COLO829 (cell line): ENCODE results near the gene ENO3.

Experiments
- DNase-seq: peaks from one replicate; pipeline ENCODE4 v3.0.0; 2012; ENCODE audit warnings: low spot score

The ENO3 gene

DNA sequence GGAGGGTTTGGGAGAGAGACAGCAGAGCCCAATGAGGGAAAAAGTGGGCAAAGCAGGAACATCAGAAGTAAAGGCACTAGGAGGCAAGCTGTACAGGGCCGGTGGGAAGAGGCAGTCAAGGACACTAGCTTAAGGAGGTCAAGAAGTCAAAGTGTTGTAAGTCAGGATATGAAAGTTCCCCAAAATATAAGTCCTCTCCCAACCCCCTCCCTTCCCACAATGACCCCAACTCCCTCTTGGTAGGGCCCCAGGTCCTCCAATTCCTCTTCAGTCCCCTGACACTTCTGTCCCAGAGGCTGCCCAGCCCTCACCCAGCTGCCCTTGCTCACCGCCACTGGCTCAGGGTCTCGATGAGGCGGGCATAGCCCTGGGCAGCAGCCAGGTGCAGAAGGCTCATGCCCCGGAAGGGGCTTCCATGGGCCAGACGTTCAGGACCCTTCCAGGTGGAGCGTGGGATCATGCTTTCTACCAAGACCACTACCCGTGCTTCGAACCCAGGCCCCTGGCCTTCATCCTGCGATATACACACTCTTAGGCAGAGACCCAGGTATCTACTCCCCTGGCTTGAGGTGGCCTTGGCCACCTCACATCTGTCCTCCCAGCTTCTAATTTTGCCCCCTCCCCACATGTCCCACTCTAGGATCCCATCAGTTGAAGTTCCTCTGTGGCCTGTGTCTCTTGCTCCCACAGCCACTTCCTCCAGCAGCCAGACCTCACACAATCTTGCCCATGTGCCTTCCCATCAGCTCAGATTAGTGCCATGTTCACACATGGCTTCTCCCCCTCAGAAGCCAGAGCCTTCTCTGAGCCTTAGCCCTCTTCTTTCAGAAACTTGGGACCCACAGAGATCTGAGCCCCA is 22.6 kb downstream of the ENO3 start:
- DNase-seq = no peak

DNA sequence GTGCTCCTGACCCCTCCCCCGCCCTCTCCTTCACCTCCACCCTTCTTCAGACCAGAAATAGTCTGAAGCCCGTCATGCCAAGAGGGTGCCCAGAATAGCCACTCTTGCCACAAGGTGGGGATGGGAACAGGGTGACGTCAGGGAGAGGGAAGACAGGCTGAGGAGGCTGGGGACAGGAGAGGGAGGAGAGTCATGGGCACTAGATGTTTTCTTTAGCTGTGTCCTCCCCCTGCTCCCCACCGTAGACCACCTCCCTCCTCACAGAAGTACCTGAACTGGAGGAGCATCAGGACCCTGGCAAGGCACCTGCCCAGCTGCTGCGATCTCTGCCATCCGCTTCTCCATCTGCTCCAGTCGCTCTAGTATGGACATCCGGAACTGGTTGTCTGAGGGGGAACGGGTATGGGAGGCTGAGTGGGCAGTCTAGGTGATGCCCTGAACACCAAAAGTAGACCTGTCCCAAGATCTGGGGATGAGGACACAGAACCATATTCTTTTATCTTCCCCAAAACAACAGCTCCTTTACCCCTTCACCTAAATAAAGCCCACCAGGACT is 23.3 kb downstream of the ENO3 start:
- no peak for DNase-seq

DNA sequence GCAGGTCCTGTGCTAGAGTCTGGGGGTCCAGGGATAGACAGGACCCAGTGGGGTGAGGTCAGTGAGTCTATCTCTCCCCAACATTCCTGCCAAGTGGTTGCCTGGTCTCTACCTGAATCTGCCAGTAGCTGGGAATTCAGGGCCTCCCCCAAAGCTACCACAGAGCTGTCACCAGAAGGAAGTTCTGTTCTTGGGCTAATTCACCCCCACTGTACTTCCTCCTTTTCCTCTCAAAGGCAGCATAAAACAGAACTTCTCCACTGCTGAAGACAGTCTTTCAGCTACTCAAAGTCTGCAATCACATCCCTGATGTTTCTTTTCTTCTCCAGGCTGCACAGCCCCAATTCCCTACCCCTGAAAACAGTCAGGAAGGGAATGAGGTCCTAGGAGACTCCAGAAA is 27.8 kb downstream of the ENO3 start:
- no peak for DNase-seq

DNA sequence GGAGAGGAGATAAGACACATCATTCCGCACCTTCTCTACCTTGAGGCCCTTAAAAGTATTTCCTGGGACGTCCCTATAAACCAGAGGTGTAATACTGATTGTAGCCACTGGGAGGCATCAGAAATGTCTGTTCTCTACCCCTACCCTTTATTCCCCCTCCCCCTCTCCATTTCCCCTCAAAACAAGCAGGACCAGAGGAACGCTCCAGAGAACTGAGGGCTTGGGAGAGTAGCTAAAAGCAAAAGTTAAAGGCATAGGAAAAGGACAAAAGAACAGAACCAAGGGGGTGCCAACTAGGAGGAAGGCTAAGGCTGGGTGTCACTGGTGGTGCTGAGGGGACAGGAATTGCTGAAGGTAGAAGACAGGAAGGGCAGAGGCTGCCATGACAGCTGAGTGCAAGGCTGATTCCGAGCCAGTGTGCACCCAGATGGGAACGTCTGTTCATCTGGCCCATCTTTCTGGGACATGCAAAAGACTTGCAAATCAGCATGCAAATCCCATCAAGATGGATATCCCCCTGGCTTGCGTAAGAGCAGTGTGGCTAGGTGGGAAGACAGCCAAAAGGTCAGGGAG is 29.8 kb downstream of the ENO3 start:
- DNase-seq = peak; percentile 56

DNA sequence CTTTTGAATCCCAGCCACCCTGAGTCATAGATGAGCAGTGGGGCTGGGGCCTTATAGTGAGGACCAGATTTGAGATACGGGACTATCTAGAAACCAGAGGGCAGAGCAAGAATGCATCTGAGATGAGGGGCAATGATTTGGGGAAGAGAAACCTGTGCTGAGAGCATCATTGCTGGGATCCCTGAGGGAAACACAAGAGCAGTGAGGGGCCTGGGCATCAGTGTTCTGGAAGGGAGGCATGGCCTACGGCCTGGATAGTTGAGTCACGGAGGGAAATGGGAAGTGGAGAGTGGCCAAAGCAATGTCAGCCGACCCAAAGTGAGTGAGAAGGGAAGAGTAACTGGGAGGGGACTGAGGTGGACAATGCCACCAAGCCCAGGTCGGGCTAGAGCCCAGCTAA is 31.4 kb downstream of the ENO3 start:
- DNase-seq = no peak

DNA sequence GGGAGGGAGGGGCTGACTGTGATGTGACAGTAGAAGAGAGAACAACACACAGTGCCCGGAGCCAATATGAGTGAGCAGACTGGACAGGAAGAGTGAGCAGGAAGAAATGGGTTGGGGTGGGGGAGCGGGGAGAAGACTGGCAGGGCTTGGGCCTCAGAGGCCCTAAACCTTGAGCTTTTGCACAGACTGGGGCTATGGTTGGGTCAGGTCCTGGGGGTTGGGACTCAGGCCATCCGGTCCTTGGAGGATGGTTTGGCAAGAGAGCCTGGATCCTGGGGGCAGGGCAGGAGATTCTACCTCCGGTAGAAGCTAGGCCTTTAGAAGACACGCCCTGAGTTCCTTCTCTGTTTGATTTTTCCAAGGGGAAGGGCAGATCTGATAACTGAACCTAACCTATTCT is 35.5 kb downstream of the ENO3 start:
- no peak for DNase-seq

DNA sequence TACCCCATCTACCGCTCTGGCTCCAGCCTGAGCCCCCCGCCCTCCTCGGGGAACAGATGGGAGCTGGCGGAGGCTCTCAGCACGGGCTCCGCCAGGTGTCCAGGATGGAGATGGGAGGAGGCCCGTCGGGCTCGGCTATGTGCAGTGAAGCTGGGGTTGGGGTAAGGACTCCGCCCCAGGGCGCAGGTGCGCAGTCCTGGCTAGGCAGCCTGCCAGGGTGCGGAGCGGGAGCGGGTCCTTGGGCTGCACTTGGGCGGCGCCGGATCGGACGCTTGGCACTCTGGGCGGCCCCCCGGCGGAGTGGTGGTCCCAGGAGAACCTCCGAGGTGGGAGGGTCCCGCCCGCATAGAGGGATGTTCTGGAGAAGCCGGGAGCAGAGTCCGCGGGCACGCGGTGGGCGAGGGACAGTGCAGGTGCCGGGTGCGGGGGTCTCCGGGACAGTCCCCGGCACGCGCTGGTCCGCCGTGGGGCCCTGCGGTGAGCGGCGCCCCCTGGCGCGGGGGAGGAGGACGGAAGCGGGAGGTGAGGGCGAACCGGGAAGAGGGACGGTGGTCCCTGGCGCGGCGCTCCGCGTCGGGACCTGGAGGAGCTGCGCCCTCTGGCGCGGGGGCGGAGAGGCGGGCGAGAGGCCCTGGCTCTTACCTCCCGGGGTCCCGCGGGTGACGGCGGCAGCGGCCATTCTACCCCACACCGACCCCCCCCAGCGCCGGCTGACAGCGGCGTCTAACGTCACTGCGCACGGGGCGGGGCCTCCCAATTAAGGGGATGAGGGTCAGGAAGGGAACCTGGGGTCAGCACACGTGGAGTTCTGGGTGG is 36.2 kb downstream of the ENO3 start, which contains the start of gene CAMTA2:
TSS of gene CAMTA2 (minus strand) at position 725 of the 816 bp plus-strand sequence. CDS start 1,453 bp downstream, outside the sequence.
- DNase-seq = peak; percentile 64

DNA sequence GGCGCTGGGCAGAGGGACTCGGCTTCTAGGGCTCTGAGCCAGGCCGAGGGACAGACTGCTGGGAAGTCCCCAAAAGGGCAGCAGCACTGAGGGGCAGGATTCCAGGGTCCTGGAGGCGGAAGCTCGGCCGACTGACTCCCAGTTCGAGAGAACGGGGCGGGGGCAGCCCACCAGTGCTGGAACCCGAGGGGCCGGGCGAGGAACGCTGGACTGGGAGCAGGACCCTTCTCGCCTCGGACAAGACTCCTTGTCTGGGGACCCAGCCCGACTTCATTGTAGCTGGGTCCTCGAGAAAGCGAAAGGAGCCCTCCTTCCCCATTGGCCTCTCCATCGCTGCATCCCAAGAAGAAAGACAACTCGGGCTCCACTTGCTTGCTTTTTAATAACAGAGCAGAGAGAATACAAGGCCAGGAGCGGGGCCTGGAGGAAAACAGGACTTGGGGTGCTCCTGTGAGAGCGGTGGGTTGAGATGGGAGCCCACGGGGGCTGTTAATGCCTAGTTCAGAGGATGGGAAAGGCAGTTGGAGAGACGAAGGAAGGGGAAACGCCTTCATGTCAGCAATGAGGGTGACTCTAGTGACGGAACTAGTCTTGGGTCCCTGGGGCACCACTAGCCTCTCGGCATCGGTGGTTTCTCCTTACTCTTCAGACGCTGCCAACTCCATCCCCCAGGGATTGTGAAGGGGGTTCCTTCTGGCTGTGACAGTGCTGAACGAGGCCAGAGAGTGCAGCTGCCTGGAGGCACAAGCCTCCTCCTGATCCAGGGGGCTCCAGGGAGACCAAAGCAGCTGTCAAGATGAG is 37.0 kb downstream of the ENO3 start:
- no peak for DNase-seq

DNA sequence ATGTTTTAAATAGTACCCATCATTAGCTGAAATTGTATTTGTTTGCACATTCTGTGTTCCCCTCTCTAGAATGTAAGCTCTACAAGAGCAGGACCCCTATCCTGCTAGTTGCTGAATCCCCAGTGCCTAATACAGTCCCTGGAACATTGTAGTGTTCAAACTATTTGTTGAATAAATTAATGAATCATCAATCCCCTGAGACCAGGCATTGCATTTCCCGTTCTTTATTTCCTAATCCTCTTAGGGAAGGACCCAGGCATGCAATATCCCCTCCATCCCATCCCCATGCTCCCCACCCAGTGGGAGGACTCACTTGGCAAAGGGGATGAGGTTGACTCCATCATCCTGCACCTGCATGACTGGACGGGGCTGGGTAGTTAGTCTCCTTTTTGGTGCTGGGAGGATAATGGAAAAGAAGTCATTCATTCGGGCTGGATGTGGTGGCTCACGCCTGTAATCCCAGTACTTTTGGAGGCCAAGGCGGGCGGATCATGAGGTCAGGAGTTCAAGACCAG is 43.2 kb downstream of the ENO3 start:
- no peak for DNase-seq

DNA sequence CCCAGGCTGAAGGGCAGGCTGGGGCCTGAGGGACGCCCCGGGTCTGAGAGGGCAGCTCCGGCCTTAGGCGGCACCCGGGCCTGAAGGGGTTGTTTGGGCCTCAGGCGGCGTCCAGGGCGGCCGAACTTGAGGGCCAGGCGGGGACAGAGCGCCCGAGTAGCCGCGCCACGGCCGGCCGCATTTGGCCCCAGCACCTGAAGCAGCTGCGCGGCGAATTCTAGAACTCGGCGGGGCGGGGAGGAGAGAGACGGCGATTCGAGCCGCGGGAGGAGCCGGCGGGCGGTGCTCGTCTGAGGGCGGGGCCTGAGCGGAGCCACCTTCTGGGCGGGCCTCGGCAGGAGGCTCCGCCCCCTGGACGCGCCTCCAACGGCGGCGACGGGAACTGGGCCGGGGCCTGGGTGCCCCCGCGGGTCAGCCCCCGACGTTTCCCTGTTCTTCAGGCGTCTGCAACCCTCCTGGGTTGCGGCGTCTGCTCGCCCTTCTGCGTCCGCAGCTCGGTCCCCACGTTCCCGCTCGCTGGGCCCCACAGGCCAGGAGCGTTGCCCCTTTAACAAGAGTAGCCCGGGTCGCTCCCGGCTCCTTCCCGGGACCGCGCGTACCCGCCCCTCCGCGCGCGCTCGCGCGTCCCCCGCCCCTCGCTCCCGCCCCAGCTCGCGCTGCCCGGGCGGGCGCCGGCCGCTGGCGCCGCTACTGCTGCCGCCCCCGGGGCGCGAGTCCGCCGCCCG is 46.5 kb downstream of the ENO3 start, which contains the start of the genes INCA1 and KIF1C:
TSS of gene INCA1 (minus strand) at position 221 of the 725 bp plus-strand sequence. CDS start 3,085 bp downstream, outside the sequence.
TSS of gene KIF1C (plus strand) at position 649 of the 725 bp plus-strand sequence. CDS start 2,297 bp downstream, outside the sequence.
- DNase-seq = peak; percentile 92

DNA sequence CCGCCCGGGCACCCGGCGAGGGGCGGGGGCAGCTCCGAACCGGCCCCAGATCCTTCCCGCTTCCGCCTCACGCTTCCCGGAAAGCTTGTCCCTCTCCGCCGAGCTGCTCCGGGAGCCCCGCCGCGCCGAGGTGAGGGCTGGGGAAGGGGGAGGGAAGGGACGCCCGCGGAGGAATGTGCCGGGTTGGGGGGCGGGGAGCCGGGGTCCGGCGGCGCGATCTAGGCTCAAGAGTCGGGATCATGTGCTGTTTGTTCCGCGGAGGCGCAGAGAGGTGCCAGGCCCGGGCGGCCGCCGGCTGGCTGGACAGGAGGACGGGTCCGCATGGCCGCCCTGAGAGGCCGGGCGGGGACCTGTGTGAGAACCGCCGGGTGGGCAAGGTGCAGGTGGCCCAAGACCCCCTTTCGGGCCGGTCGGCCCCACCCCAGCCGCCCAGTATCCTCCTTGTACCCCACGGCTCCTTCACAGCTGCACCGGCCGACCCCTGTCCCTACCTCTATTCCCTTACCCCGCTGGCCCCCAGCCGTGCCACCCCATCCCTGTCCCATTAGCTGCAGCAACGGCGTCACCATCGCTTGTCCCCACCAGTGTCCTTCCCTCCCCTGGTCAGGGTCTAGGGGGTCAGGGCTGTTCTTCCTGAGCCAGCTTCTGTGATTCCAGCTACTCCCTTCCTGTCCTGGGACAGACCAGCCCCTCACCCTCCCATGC is 47.3 kb downstream of the ENO3 start:
- no peak for DNase-seq

DNA sequence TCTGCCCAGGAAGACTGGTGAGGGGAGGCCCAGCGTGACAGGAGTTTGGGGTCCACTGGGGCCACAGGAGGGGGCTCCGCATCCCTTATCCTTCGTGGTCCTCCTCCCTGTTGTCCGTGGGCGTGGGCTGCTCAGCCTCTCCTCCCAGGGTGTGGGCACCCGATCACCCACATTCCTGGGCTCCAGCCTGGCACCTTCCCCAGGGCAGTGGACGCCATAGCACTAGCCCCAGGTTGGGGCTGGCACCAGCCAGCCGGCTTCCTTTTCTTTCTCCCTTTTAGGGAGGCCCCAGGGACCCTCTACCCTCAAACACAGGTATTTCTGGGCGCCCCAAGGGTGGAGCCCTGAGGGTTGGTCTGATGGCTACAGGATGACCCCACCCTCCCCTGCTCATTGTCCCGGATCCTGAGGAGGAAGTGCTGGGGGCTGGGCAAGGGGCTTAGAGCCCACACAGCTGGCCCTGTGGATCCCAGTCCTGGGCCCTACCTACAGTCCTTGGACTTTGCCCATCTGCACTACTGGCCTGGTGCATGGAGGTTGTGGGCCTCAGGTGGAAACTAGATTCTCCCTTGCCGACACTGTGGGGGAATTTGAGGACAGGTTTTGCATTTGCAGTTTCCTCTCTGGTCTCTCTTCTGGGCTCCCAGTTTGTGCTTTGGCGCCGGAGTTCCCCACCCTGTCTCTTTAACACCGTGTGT is 48.0 kb downstream of the ENO3 start:
- DNase-seq = no peak

DNA sequence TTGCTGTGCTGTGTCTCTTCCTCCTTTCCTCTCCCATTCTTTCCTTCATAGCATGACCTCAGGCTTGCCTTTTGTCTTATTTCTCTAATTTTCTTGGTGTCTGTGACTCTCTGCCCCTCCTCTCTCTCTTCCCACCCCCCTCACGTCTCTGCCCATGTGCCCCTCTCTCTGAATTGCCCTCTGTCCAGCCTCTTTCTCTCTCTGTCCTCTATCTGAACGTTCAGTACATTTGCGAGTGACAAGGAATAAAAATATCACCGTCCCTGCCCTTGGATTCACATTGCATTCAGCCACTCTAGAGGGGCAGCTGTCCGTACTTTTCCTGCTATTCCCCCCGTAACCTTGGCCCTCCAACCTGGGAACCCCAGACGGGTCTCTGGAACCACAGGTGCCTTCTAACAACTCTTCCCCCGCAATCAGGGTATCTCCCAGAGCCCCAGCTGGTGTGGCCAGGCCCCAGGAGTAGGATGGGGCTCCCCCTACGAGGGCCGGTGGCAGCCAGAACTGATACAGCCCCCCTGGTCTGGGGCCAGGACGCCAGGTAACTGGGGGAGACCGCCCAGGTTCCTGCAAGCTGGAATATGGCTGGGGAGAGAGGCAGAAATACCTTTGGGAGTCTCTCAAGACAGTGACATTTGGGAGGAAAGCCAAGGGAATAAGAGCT is 48.6 kb downstream of the ENO3 start:
- DNase-seq = no peak

DNA sequence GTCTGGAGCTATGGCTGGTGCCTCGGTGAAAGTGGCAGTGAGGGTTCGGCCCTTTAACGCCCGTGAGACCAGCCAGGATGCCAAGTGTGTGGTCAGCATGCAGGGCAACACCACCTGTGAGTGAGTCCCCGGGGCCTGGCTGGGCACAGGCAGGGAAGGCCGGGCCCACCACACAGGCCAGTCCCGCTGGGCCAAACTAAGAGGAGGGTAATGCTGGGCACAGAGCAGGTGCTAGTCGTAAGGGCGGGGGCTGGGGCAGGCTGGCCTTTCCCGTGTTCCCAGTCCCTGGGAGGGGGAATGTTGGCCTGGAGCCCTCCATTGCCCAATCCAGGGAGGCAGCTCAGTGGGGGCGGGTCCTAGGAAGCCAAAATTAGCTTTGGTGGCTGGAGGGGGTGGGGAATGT is 49.3 kb downstream of the ENO3 start:
- DNase-seq = no peak

DNA sequence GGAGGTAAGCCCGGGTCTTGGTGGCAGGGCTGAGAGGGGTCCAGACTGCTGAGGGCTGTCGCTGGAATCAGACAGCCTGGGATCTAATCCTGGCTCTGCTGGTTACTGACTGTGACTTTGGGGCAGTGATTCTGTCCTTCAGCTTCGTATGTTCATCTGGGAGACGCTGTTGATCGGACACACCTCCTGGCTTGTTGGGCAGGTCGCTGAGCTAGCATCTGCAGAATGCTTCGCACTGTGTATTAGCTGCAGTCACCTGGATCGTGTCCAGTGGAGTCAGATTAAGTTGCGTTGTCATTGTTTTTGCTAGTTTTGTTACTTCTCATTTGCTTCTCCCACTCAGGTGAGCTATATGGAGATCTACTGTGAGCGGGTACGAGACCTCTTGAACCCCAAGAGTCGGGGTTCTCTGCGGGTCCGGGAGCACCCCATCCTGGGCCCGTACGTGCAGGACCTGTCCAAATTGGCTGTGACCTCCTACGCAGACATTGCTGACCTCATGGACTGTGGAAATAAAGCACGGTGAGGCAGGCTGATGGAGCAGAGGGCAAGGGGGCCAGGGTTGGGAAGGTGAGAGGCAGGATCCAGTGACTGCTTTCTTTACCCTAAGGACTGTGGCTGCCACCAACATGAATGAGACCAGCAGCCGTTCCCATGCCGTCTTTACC is 51.3 kb downstream of the ENO3 start:
- DNase-seq = no peak

DNA sequence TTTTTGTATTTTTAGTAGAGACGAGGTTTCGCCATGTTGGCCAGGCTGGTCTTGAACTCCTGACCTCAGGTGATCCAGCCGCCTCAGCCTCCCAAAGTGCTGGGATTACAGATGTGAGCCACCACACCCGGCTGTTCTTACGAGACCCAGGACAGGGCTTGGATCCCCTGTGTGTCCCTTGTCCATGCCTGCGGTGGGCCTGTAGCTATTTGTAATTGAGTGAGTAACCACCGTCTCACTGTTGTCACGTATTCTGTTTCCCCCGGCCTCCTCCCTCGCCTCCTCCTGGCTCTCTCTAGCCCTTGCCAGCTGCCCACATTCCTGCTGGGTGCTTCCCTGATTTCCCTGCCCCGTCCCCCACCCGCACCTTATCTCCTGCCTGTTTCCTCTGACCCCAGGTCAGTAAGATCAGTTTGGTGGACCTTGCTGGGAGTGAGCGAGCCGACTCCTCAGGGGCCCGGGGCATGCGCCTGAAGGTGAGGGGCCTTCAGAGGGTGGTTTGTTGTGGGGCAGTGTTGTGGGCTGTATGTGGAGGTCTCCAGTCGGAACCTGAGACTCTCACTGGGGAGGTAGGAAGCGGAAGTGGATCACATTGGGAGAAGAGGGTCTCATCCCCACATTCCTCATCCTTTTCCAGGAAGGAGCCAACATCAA is 52.4 kb downstream of the ENO3 start:
- DNase-seq = no peak
